Brain pericyte (primary cell): ENCODE results near the gene MEIOB.
"Not testable (repeated sequence)": the region's sequence is repeated elsewhere in the genome, so short reads cannot be mapped to it uniquely, and the experiment has no call there.

ENCODE experiments used
- DNase-seq: peaks from one replicate; pipeline ENCODE4 v3.0.0-alpha.2; 2012; ENCODE audit warnings: low read depth, low spot score

Gene MEIOB

DNA sequence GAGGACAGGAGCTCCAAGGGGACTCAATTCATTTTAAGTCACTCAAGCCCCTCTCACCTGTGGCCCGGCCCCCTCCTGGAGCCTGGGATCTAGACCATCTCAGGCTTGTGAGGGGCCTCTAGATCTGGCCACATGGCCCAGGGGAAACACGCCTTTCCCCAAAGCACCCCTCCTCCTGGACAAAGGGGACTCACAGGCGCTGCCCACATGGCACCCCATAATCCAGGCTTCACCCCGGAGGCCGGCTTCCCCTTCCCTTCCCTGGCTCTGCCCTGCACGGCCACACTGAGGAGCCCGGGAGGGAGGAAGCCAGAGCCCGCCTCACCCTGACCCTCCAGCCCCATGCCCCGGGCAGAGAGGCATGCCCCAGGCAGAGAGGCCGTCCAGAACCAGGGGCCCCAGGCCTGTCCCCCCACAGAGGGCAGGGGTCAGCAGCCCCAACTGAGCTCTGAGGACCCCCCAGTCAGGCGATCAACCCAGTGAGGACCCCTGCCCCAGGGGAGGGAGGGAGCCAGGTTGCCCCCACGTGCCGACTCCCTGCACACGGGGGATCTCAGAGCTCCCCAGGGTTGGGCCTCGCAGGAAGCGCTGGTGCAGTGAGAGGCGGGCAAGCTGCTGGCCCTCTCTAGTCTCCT, 35.4 kb upstream of the MEIOB start:
- no peak for DNase-seq

DNA sequence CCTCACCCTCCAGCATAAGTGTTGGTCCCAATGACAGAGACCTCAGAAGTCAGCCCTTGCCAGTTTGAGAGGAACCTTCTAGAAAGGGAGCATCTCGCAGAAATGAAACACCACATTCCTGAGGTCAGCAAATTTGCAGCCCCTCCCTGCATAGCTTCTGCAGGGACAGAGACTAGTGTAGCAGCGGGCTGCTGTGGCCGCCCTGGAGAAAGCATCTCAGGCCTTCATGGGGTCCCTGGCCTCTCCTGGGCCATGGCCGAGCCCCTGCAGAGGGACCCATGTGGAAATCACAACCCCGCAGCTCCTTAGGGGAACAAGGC, 34.8 kb upstream of the MEIOB start:
- no peak for DNase-seq

DNA sequence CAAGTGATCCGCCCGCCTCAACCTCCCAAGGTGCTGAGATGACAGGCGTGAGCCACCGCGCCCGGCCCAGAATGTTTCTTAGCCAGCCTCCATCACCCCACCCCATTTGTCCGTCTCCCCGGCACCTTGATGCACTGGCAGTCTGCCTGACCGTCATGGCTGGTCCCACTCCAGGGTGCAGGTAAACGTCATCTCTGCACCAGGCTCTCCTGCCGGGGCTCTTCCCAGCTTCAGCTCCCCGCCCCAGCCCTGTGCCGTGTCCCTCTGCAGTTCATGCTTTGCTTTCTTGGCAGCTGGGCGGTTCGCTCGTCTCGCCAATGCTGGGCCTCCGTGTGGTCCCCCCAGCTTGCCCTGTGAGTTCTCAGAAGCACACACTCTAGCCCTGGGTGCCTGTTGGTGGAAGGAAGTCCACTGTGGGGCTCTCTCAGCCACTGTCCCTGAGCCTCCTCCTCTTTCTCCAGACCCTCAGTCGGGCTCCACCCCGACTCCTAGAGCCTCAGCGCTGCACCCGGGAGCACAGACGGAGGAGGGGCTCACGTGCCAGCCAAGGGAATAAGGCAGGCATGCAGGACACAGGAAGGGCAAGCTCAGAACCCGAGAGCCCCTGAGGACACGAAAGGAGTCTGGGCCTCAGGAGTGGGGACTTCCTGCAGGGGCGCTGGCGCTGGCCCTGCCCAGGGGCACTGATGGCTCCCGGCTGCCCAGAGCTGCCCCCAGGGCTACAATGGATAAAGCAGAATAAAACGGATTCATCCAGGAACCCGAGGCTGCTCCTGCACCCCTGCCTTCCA, 34.3 kb upstream of the MEIOB start:
- no peak for DNase-seq

DNA sequence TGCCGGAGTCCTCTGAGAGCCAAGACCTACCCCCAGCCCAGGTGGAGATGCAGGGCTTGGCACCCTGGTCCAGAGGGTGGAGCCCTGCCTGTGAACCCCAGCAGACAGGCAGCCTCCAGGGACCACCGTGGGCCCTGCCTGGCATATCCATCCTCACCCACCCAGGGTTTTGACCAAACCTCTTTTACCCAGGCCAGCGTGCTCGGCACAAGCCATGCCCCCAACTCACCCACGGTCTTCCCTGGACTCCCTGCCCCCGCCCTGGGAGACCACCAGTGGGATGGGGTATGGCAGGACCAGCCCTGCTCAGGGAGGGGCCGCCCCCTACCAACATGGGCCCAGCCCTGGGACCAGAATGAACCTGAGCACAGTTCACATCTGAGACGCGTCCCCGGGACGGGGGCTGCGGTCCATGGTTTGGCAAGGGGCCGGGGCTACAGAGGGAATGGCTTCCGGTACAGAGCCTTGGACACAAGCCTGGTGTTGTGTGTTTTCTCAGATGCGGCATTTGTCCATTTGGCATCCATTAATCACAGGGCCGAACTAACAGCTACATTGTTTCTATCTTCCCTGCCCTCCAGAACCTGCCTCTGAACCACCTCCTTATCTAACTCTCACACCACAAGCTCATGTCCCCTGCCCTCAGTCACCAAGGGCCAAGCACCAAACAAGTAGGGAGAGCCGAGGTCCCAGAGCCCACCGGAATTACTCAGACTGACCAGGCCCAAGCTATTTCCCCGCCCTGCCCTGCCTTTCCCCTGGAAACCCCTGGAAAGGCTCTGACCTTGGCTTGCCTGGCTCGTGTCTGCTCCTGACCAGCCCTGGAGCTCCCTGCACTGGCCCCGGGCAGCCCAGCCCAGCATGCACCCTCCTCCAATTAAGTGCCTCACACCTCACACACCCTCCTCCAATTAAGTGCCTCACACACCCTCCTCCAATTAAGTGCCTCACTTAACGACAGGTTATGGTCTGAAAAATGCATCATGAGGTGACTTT, 32.2 kb upstream of the MEIOB start:
- DNase-seq, result no peak

DNA sequence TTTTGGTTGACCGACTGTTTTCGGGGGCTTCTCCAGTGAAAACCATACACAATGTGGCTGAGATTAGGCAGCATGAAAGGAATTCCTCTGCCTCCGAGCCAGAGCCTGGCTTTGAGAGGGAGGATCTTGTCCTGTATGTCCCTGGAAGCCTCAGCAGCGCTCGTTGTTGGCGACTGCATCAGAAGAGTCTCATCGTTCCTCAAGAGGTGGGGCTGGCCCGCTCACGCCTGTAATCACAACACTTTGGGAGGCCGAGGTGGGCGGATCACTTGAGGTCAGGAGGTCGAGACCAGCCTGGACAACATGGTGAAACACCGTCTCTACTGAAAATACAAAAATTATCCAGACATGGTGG, 31.2 kb upstream of the MEIOB start:
- no peak for DNase-seq

GRCh38 chr16:1902547-1903219, 30.7 kb upstream of the MEIOB start:
- DNase-seq, result no peak

DNA sequence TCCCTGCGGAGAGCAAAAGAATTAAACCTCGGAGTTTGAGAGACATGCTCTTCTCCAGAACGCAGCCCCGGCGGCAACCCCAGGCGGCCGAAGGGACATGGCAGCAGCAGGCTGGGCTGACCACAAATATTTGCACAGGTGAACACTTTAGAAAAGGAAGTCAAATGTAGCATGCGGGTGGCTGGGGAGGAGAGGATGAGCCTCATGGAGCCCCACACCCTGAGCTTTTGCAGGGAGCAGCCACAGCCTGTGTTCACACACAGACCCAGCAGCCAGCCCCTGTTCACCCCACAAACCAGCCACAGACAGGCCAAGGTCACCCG, 28.4 kb upstream of the MEIOB start:
- DNase-seq, result no peak

- no peak for DNase-seq
These were observed 27.9 kb upstream of the MEIOB start for GRCh38 chr16:1899641-1900451.

DNA sequence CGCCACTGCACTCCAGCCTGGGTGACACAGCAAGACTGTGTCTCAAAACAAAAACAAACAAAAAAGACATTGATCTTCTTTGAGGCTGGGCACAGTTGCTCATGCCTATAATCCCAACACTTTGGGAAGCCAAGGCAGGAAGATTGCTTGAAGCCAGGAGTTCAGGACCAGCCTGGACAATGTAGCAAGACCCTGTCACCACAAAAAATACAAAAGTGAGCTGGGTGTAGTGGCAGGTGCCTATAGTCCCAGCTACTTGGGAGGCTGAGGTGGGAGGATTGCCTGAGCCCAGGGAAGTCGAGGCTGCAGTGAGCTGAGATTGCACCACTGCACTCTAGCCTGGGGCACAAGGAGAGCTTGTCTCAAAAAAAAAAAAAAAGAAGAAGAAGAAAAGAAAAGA, 25.7 kb upstream of the MEIOB start:
- DNase-seq, result not testable (repeated sequence)

- DNase-seq, result no peak
These were observed 24.1 kb upstream of the MEIOB start for GRCh38 chr16:1895949-1896675.

GRCh38 chr16:1895068-1895467, 23.1 kb upstream of the MEIOB start:
- DNase-seq, result no peak

DNA sequence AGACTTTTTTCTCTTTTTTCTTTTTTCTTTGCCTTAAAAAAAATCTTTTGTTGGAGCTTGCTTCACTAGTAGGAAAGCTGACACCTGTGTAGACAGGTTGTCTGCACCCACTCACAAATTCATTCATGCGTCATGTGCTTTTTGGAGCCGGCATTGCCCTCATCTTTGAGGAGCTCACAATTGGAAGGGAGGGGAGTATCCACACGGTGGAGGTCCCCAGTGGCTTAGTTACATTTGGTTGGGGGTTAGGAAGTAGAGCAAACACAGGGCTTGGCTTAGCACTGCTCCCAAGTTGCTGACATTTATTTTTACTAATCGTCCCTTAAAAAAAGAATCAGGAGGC, 18.7 kb upstream of the MEIOB start:
- DNase-seq, result no peak

- no peak for DNase-seq
These were observed 18.2 kb upstream of the MEIOB start for GRCh38 chr16:1890024-1890707.

GRCh38 chr16:1887711-1888354, 15.9 kb upstream of the MEIOB start:
- DNase-seq, result no peak

DNA sequence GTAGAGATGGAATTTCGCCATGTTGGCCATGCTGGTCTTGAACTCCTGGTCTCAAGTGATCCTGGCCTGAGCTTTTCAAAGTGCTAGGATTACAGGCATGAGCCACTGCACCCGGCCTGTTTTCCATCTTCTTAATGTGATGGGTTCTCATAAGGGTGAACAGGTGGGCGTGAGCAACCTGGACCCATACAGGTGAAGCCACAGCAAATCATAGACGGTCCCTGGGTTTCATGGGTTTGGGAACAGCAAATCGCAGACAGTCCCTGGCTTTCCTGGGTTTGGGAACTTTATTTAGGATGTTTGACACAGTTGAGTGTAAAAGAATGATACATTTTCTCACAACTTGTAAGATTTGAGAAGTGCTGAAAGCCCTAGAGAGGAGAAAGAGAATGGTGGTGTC, 12.9 kb upstream of the MEIOB start:
- no peak for DNase-seq

DNA sequence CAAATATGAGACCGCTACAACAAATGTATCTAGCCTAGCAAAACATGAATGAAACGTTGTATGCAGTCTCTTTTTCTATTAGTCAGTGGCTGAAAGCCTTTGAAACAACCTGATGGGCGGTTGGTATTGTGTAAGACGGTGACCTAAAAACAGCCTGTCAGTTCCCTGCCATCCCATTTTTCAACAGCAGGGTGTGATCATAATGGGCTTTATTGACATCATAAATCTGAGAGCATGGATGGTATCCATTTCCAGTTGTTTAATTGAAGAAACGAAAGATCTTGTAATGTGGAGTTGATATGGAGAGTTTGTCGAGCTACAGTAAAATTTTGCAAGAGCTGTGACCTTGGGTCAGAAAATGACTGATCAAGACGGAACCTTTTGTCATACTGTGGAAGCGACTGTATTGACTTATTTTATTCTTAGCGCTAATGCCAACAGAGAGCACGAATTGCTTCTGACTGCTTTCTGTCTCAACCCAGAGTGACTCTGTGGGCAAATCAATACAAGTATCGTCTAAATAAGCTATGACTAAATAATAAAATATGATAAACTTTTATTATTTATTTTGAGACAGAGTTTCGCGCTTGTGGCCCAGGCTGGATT, 12.3 kb upstream of the MEIOB start:
- DNase-seq, result no peak

DNA sequence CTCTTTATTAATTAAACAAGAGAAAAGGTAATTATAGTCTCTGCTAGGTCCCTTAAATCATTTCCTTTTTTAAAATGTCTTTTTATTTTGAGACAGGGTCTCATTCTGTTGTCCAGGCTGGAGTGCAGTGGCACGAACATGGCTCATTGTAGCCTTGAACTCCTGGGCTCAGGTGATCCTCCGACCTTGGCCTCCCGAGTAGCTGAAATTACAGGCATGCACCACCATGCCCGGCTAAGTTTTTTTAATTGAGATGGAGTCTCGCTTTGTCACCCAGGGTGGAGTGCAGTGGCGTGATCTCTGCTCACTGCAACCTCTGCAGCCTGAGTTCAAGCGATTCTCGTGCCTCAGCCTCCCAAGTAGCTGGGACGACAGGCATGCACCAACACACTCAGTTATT, 9.2 kb upstream of the MEIOB start:
- DNase-seq, result not testable (repeated sequence)

GRCh38 chr16:1879477-1879876, 7.5 kb upstream of the MEIOB start:
- DNase-seq, result no peak

GRCh38 chr16:1878256-1878655, 6.3 kb upstream of the MEIOB start:
- DNase-seq, result no peak
